NCI-H345 (cell line): ENCODE data around the gene MED15.
"Not testable (repeated sequence)": the region's sequence is repeated elsewhere in the genome, so short reads cannot be mapped to it uniquely, and the experiment has no call there.

Experiments used
- DNase-seq: peaks from one replicate; lab custom pipeline; 2025; lab: John Stamatoyannopoulos, UW

MED15 gene

GRCh38 chr22:20584029-20584871, 76.8 kb downstream of the MED15 start:
- no peak for DNase-seq

DNA sequence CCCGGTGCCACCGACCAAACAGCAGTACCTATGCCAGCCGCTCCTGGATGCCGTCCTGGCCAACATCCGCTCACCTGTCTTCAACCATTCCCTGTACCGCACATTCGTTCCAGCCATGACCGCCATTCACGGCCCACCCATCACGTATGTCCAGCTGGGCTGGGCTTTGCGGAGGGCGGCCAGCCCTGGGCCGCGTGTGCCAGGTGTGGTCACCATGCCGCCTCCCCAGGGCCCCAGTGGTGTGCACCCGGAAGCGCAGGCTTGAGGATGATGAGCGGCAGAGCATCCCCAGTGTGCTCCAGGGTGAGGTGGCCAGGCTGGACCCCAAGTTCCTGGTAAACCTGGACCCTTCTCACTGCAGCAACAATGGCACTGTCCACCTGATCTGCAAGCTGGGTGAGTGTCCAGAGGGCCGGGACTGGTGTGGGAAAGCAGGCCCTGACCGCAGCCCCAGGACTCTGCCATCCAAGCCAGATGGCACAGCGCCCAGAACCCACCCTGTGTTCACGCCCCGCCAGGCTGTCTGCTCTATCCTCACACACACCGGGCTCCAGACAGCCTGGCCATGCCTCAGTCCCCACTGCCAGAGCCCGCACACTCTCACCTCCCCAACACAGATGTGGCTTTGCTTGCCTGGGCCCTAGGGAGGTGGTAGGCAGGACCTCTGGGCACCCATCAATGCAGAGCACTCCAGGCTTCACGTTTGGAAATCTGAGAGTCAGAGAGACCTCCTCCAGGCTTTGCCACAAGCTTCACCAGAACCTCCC, 77.6 kb downstream of the MED15 start:
- no peak for DNase-seq

DNA sequence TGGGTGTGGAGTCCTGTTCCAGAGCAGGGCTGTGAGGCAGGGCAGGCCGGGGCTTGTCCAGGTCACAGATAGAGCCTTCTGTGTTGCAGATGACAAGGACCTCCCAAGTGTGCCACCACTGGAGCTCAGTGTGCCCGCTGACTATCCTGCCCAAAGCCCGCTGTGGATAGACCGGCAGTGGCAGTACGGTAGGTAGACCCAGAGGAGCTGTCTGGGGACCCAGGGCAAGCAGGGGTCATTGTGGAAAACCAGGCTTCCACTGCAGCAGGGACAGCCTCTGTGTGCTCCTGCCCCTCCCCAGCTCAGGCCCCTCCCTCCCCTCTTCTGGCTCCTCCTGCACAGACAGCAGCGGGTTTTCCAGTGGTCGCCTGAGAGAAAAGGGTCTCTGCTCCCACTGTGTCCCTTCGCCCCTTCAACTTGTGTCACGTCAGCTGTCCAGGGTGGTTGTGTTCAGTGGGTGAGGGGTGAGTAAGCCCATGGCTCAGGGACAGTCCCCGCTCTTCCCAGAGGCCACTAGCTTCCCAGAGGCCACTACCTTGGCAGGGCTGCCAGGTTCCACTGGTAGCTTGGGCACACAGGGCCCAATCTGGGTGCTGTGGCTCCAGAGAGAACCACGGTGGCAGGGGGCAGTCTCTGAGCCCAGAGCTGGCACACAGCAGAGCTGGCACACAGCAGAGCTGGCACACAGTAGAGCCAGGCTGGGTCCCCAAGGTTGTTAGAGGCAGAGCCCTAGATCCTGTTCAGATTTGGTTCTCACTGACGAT, 78.4 kb downstream of the MED15 start:
- no peak for DNase-seq

DNA sequence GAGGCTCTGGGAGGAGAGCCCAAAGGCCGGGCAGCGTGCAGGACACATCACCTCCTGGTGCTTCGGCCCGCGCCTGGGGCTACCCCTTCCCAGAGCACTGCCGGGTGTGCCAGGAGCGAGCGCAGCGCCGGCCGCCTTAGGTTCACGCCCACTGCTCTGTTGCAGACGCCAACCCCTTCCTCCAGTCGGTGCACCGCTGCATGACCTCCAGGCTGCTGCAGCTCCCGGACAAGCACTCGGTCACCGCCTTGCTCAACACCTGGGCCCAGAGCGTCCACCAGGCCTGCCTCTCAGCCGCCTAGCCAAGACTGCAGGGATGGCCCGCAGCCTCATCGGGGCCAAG, 79.0 kb downstream of the MED15 start:
- no peak for DNase-seq

- no peak for DNase-seq
These were observed 80.0 kb downstream of the MED15 start for GRCh38 chr22:20587206-20587958.

DNA sequence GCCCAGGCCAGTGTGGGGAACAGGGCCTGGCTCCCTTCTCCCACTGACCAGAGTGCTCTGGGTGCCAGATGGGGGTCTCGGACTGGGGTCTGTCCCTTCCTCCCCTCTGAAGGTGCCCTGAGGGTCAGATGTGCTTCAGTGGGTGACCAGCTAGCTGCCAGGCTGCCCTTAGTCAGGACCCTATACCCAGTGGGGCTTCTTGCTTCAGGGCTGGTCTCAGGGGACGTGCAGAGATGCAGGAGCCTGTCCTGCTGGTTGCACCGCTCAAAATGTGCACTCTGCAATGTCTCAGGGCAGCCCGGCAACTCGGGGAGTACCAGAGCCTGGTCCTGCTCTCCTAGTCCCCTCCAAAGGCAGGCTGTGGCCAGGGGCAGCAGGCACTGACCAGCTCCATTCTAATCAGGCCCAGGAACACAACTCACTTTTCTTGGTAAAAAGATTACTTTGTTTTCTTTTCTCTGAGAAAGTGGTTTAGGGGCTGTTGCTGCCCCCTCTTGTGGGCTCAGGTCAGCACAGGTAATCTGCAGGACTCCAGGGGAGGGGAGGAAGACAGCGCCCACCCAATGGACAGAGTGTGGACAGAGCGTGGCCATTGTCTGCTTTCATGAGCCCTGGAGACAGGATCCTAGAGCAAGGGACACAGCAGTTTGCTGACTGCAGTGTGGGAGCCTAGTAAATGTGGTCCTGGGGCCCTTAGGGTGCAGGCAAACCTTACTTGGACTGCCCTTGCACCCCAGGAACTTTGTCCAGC, 80.9 kb downstream of the MED15 start:
- DNase-seq: no peak

GRCh38 chr22:20588843-20589581, 81.6 kb downstream of the MED15 start:
- DNase-seq: no peak

- DNase-seq: no peak
These were observed 82.4 kb downstream of the MED15 start for GRCh38 chr22:20589614-20590476.

DNA sequence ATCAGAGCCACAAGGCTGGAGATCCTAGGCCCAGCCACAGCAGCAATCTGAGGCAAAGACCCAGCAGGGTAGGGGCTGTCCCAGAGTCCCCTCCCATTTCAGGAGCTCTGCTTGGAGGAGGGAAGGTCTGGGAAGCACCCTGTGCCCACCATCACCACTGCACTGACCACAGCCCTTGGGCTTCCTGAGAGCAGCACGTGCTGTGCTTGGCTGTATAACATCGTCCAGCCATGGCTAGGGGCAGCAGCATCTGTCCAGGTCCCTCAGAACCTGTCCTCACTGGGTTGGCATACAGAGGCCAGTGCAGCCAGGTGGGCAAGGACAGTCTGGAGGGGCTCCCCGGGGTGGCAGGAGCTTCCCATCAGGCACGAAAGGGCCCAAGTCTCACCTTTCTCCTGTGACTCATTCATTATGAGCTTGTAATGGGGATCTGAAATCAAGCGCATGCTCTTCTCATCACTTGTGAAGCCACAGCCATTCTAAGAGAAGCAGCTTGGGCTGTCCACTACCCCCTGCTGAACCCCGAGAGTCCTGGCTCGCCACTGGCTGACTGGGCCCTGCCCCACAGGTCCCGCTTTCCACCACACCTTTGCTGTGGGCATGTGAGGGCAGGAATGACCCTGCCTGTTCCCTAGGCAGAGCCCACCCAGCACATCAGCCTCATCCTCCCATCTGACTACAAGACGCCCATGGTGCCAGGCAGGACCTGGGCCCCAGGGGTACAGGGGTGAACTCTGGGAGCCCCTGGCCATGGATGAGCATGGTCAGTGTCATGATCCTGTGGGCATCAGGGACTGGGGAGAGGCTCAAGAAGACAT, 83.3 kb downstream of the MED15 start:
- DNase-seq: no peak

- no peak for DNase-seq
These were observed 83.9 kb downstream of the MED15 start for GRCh38 chr22:20591295-20591645.

DNA sequence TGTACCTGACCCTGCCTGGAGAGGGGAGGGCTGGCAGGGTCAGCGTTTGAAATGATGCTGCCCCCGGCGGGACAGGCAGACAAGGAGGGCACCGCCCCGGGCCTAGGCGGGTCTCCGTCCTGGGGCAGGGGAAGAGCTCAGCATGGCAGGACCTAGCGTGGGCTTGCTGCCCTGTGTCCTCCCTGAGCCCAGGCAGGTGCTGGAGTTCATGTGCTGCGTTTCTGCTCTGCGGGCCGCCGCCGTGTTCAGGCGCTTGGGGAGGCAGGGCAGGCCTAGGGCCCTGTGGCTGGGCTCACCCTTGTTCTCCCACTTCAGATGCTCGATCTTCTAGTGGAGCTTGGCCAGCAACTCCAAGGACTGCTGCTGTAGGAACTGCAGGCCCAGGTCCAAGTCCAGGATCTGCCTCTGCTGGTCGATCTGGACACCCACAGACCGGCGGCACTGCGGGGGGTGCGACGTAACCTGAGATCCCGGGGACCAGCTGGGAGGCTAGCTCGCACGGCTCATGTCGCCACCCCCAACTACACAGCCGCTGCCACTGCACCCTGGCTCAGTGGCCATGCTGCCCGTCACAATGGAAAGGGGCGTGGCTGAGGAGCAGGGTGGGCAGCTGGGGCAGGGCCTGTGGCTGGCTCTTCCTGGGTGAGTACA, 84.4 kb downstream of the MED15 start:
- DNase-seq: peak; percentile 13

- DNase-seq: not testable (repeated sequence)
These were observed 86.6 kb downstream of the MED15 start for GRCh38 chr22:20594038-20594437.

- not testable (repeated sequence) for DNase-seq
These were observed 87.1 kb downstream of the MED15 start for GRCh38 chr22:20594486-20594885.

GRCh38 chr22:20595461-20595860, 88.1 kb downstream of the MED15 start:
- no peak for DNase-seq

GRCh38 chr22:20599117-20599516, 91.7 kb downstream of the MED15 start:
- DNase-seq: no peak

DNA sequence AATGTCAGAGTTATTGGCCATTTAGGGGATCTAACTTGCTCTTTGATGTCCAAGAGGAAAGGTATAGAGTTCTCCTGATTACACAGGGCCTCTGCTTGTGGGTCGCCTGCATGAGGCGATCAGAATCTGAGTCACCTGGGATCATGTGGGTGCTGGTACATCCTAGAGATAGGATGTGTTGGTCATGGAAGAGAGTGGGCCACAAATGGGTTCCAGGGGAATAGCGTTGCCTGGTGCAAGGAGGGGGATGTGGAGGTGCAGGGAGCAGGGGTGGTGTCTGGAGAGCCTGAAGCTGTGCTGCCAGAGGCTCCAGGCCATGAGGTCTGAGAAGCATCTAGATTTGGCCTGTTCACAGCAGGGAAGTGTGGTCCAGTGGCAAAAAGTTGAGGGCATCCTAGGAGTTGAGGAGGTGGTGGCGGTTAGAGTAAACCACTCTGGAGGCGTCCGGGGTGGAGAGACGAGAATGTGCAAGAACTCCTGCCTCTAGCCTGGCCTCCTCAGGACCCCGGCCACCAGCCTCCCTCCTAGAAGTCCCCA, 92.8 kb downstream of the MED15 start:
- DNase-seq: no peak

- no peak for DNase-seq
These were observed 93.9 kb downstream of the MED15 start for GRCh38 chr22:20601308-20601707.

- DNase-seq: no peak
These were observed 95.3 kb downstream of the MED15 start for GRCh38 chr22:20602609-20603164.
